ENCODE measurements around the gene NCK2.

DNA sequence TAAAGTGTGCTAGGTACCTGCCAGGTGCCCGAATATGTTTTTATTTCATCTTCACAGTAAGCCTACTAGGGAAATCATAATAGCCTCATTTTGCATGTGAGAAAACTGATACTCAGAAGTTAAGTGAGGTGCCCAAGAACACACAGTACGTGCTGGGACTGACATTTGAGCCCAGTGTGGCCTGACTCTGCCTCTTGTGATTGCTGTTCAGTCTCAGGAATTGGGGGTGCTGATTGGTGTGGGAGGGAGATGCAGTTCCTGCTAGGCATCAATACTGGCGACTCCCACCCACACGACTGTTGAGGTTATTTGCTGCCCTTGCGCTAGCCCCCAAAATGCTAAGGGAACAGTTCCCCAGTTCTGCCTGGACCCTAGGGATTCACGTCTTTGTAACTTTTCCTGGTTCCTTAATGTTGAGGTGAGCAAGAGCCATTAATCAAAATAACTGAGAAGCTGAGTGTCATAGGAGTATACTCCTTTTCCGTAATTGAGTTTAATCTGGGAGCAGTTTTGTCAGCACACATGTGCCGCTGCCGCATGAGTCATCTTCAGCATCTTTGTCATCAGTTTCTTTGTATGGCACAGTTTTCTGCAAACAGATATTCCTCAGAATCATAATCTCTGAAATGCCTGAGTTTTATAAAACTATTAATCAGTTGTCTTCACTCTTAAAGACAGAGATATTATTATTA is 120.7 kb downstream of the NCK2 start:
- TF ChIP-seq, protein P1, sequence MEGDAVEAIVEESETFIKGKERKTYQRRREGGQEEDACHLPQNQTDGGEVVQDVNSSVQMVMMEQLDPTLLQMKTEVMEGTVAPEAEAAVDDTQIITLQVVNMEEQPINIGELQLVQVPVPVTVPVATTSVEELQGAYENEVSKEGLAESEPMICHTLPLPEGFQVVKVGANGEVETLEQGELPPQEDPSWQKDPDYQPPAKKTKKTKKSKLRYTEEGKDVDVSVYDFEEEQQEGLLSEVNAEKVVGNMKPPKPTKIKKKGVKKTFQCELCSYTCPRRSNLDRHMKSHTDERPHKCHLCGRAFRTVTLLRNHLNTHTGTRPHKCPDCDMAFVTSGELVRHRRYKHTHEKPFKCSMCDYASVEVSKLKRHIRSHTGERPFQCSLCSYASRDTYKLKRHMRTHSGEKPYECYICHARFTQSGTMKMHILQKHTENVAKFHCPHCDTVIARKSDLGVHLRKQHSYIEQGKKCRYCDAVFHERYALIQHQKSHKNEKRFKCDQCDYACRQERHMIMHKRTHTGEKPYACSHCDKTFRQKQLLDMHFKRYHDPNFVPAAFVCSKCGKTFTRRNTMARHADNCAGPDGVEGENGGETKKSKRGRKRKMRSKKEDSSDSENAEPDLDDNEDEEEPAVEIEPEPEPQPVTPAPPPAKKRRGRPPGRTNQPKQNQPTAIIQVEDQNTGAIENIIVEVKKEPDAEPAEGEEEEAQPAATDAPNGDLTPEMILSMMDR (IDR thresholded peaks at IDR 0.05), result no peak
- no peak for TF ChIP-seq POLR2A (IDR thresholded peaks at IDR 0.05)
